T-helper 2 cell treated with Interferon-gamma antibody and Interleukin-4, amounts not matched to agents 5 μg/mL and 100 μg/mL, for 36 hours (primary cell): ENCODE measurements around the gene AAMDC.
"Not testable (repeated sequence)": the region's sequence is repeated elsewhere in the genome, so short reads cannot be mapped to it uniquely, and the experiment has no call there.

Experiments
- DNase-seq: peaks from one replicate; pipeline ENCODE4 v3.0.0; 2021; ENCODE audit warnings: low spot score
- H3K27ac Mint-ChIP-seq: one replicate; pipeline ENCODE4 v1.8.0; 2021; ENCODE audit warnings: mild to moderate bottlenecking, mixed read lengths
- H3K27me3 Mint-ChIP-seq: one replicate; pipeline ENCODE4 v1.8.0; 2021; ENCODE audit warnings: low read depth, mixed read lengths
- H3K36me3 Mint-ChIP-seq: one replicate; pipeline ENCODE4 v1.8.0; 2021; ENCODE audit warnings: low read depth, mixed read lengths
- H3K4me1 Mint-ChIP-seq: one replicate; pipeline ENCODE4 v1.8.0; 2021; ENCODE audit warnings: low read depth, mixed read lengths
- H3K4me3 Mint-ChIP-seq: one replicate; pipeline ENCODE4 v1.8.0; 2022; ENCODE audit warnings: mild to moderate bottlenecking, moderate library complexity, mixed read lengths
- H3K9me3 Mint-ChIP-seq: one replicate; pipeline ENCODE4 v1.8.0; 2021; ENCODE audit warnings: mixed read lengths

Gene AAMDC

DNA sequence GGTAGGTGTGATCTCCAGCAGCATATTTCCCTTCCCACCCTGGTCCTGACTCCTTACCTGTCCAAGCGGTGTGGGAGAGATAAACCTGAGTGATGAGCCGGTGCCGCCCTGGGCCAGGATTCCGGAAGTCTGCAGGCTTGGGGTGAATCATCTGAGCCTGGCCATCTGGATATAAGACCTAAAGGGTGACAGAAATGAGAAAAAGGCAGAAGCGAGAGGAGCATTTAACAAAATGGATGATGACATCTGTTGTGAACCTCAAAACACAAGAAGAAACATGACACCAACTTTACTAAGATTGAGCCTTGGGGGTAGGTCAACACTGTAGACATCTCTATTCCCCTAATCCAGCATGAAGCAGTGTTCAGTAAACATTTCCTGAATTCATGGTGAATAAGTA is 62.8 kb downstream of the AAMDC start:
- no peak for DNase-seq
- H3K4me1 Mint-ChIP-seq: peaks cover 10% of the 10 kb centered on the region
- H3K4me3 Mint-ChIP-seq: no peak overlapping the region
- no peaks in the 10 kb centered on the region for H3K27me3 Mint-ChIP-seq
- H3K9me3 Mint-ChIP-seq: no peaks in the 10 kb centered on the region
- H3K36me3 Mint-ChIP-seq: peaks cover 34% of the 10 kb centered on the region
- no peak overlapping the region for H3K27ac Mint-ChIP-seq

DNA sequence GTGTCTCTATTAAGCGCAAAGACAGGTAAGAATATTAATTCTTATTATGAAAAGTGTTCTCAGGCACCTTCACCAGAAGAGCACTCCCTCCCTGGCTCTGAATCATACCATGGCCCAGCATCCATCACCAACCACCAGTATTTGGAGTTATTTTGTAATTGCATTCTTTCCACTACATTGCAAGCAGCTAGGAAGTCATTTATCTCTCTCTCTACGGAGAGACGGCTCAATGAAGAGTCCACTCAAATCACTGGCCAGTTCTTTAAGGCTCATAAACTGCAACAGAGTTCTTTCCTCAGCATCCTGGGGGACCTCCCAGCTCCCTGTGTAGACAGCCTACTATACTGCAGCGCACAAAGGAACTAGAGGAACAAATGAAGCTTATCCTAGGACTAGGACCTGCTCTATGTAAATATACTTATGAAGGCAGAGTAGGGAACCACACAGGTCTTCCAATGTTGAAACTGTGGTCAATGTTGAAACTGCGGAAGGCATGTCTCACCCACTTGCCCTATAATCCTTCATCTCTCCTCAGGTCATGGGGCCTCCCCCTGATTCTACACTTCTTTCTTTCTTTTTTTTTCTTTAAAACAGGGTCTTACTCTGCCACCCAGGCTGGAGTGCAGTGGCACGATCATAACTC is 63.4 kb downstream of the AAMDC start:
- H3K9me3 Mint-ChIP-seq: no peaks in the 10 kb centered on the region
- peaks cover 7% of the 10 kb centered on the region for H3K4me1 Mint-ChIP-seq
- no peak overlapping the region for H3K4me3 Mint-ChIP-seq
- no peak overlapping the region for H3K27ac Mint-ChIP-seq
- H3K36me3 Mint-ChIP-seq: peaks cover 34% of the 10 kb centered on the region
- no peak for DNase-seq
- no peaks in the 10 kb centered on the region for H3K27me3 Mint-ChIP-seq

DNA sequence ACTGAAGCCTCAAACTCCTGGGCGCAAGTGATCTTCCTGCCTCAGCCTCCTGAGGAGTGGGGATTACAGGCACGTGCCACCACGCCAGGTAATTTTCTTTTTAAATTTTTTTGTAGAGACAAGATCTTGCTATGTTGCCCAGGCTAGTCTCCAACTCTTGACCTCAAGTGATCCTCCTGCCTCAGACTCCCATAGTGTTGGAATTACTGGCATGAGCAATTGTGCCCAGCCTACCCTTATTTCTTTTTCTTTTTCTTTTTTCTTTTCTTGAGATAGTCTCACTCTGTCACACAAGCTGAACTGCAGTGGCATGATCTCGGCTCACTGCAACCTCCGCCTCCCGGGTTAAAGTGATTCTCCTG is 63.9 kb downstream of the AAMDC start:
- H3K4me1 Mint-ChIP-seq: peaks cover 2% of the 10 kb centered on the region
- H3K27ac Mint-ChIP-seq: no peak overlapping the region
- H3K9me3 Mint-ChIP-seq: no peaks in the 10 kb centered on the region
- peaks cover 35% of the 10 kb centered on the region for H3K36me3 Mint-ChIP-seq
- H3K4me3 Mint-ChIP-seq: no peak overlapping the region
- no peaks in the 10 kb centered on the region for H3K27me3 Mint-ChIP-seq
- no peak for DNase-seq

DNA sequence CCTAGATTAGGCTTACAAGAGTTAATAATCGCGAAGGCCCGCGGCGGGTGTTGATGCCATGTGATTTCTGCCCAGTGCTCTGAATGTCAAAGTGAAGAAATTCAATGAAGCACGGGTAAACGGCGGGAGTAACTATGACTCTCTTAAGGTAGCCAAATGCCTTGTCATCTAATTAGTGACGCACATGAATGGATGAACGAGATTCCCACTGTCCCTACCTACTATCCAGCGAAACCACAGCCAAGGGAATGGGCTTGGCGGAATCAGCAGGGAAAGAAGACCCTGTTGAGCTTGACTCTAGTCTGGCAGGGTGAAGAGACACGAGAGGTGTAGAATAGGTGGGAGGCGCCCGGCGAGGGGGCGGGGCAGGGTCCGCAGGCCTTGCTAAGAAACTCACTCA is 65.5 kb downstream of the AAMDC start:
- DNase-seq: no peak
- Mint-ChIP-seq H3K4me3 (no peak overlapping the region), H3K27me3 (no peaks in the 10 kb centered on the region), H3K4me1 (no peaks in the 10 kb centered on the region), H3K27ac (no peak overlapping the region), H3K36me3 (peaks cover 42% of the 10 kb centered on the region), H3K9me3 (no peaks in the 10 kb centered on the region)

DNA sequence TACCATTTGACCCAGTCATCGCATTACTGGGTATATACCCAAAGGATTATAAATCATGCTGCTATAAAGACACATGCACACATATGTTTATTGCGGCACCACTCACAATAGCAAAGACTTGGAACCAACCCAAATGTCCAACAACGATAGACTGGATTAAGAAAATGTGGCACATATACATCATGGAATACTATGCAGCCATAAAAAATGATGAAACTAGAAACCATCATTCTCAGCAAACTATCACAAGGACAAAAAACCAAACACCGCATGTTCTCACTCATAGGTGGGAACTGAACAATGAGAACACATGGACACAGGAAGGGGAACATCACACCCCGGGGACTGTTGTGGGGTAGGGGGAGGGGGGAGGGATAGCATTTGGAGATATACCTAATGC is 68.1 kb downstream of the AAMDC start:
- H3K27me3 Mint-ChIP-seq, H3K4me3 Mint-ChIP-seq, H3K9me3 Mint-ChIP-seq, H3K4me1 Mint-ChIP-seq, H3K27ac Mint-ChIP-seq, DNase-seq: not testable (repeated sequence)
- peaks cover 40% of the 10 kb centered on the region for H3K36me3 Mint-ChIP-seq

DNA sequence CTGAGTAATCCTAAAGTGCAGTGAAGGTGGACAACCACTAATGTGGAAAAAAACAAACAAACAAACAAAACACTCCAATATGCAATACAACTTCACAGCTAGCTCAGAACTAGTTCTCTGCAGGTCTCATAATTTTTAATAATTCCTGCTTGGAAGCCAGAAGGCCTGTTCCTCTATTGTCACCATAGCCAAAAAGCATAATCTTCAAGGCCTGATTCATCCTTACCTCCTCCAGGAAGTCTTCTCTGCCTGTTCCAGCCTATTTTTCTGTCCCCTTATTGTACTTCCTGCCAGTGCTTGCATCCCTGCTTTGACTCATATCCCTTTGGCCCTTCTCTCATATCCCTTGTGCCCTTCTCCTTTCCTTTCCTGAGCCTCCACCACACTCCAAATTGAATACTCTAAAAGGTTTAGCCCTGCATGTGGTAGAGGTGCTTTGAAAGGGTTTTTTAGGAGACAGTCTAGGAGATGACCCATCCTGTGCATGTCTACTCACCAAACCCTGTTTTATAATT is 69.2 kb downstream of the AAMDC start:
- not testable (repeated sequence) for H3K9me3 Mint-ChIP-seq, H3K27me3 Mint-ChIP-seq, H3K4me1 Mint-ChIP-seq, DNase-seq, H3K4me3 Mint-ChIP-seq, H3K27ac Mint-ChIP-seq
- H3K36me3 Mint-ChIP-seq: peaks cover 40% of the 10 kb centered on the region

DNA sequence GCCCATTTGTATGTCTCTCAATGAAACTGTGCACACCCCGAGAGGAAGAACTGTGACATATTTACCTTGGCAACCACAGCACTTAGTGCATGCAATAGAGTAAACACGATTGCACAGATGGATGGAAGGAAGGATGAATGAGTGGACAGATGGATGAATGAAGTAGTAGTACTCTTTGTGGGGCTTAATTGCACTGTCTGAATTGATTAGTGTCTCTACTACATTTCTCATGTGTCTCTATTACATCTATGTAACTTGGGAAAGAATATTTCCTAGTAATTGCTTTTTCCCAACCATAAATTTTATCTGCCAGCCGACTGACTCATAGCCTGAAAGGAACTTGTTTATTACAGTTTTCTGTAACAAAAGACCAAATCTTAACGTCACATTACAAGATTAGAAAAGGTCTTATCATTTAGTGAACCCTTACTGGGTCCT is 69.7 kb downstream of the AAMDC start:
- DNase-seq, H3K27ac Mint-ChIP-seq, H3K27me3 Mint-ChIP-seq, H3K9me3 Mint-ChIP-seq, H3K4me3 Mint-ChIP-seq, H3K4me1 Mint-ChIP-seq: not testable (repeated sequence)
- H3K36me3 Mint-ChIP-seq: peaks cover 37% of the 10 kb centered on the region

DNA sequence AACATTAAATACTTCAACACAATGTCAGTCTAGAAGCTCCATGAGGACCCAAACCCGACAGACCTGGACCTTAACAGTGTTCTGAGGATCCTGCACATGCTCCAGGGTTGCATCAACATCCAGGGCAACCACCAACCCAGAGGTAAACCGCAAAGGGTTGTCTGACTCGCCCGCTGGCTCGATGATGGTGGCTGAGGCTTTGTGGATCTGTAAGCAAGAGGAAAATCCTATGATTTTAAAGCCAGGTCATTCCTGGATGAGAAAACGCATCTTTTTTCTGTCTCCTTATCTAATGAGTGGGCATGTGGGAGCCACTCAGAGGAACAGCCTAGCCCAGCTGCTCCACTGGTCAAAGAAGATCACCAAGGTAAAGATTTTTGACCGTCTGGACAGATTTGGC is 70.3 kb downstream of the AAMDC start:
- H3K4me1 Mint-ChIP-seq, H3K27me3 Mint-ChIP-seq, DNase-seq, H3K4me3 Mint-ChIP-seq, H3K9me3 Mint-ChIP-seq, H3K27ac Mint-ChIP-seq: not testable (repeated sequence)
- H3K36me3 Mint-ChIP-seq: peaks cover 32% of the 10 kb centered on the region

DNA sequence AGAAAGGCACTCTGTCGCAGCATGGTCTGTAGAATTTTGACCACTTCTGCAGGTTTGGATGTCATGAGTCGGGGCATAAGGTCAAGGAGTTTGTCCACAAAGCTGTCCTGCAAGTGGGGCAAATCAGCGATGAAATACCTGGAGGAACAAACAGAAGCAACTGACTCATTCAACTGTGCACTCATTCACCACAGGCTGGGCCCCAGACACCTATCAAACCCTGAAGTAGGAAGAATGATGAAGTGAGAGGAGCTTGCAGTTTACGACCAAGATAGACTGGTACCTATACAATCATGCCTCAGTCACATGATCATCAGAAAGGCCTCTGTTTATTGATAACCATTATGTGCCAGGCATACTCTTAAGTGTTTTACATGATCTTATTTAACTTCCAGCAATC is 70.8 kb downstream of the AAMDC start:
- H3K4me3 Mint-ChIP-seq, H3K27ac Mint-ChIP-seq, H3K9me3 Mint-ChIP-seq, H3K4me1 Mint-ChIP-seq, H3K27me3 Mint-ChIP-seq, DNase-seq: not testable (repeated sequence)
- H3K36me3 Mint-ChIP-seq: peaks cover 32% of the 10 kb centered on the region

DNA sequence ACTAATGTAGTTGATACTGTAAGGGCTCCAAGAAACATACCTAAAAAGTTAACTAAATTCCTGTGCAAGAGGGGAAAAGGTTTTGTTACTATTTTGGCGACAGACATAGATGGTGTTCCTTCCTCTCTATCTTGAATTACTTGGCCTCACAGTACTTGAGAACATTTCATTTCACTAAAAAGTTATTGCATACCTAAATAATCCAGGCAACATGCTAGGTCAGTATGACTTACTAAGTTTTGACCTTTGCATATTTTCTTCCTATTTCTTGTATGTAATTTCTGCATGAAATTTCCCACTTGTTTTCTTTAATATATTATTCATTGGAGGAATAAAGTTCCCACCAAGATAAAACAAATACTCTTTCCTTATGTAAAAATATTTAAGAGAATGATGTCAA is 74.0 kb downstream of the AAMDC start:
- DNase-seq, H3K4me3 Mint-ChIP-seq, H3K27ac Mint-ChIP-seq, H3K4me1 Mint-ChIP-seq, H3K27me3 Mint-ChIP-seq, H3K9me3 Mint-ChIP-seq: not testable (repeated sequence)
- H3K36me3 Mint-ChIP-seq: peaks cover 21% of the 10 kb centered on the region

DNA sequence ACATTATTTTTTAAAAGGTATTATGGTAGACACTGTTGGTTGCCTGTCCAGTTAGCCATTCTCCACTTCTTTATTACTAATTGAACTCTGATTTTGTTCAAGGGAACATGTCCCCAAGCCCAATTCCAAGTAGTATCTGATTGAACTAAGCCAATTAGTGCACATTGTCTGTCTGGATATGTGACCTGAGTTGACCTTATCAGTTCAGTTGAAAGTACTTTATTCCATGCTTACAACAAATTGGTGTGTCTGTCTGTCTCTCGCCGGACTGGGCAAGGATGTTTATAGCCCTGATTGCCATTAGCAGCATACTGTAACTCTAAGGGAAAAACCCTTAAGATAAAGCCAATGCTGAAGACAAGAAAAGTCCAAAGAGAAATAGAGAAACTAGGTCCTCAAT is 87.9 kb downstream of the AAMDC start:
- Mint-ChIP-seq H3K36me3 (peaks cover 23% of the 10 kb centered on the region), H3K27ac (no peak overlapping the region), H3K27me3 (no peaks in the 10 kb centered on the region), H3K4me1 (no peaks in the 10 kb centered on the region), H3K9me3 (no peaks in the 10 kb centered on the region), H3K4me3 (no peak overlapping the region)
- no peak for DNase-seq

DNA sequence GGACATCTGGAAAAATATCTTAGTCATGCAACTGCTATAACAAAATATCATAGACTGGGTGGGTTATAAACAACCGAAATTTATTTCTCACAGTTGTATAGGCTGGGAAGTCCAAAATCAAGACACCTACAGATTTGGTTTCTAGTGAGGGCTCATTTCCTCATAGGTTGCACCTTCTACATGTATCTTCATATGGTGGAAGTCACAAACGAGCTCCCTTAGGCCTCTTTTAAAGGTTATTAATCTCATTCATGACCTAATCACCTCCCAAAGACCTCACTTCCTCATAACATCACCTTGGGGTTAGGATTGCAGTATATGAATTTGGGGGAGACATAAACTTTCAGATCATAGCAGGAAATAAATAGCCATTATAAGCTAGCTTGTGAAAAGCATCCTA is 88.3 kb downstream of the AAMDC start:
- Mint-ChIP-seq H3K27ac (no peak overlapping the region), H3K27me3 (no peaks in the 10 kb centered on the region), H3K9me3 (no peaks in the 10 kb centered on the region), H3K4me3 (no peak overlapping the region), H3K4me1 (no peaks in the 10 kb centered on the region), H3K36me3 (peaks cover 24% of the 10 kb centered on the region)
- no peak for DNase-seq

DNA sequence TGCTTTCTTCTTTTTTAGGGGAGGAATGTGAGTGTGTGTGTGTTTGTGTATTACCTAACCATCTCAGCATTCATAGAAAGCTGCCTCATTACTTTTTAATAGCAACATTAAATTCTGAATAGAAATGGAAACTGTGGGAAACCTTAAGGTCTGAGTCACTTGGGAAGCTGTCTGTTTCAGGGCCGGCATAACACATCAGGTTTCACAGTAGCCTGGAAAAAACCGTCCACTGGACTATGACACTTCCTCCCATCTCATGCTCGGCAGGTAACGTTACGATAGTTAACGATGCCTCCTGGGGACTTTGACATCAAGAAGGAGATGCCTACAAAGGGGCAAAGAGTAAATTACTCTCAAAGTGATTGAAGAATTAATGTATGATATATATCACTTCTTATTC is 89.9 kb downstream of the AAMDC start:
- H3K27ac Mint-ChIP-seq, H3K27me3 Mint-ChIP-seq, H3K4me1 Mint-ChIP-seq, DNase-seq, H3K4me3 Mint-ChIP-seq, H3K9me3 Mint-ChIP-seq: not testable (repeated sequence)
- H3K36me3 Mint-ChIP-seq: peaks cover 25% of the 10 kb centered on the region

DNA sequence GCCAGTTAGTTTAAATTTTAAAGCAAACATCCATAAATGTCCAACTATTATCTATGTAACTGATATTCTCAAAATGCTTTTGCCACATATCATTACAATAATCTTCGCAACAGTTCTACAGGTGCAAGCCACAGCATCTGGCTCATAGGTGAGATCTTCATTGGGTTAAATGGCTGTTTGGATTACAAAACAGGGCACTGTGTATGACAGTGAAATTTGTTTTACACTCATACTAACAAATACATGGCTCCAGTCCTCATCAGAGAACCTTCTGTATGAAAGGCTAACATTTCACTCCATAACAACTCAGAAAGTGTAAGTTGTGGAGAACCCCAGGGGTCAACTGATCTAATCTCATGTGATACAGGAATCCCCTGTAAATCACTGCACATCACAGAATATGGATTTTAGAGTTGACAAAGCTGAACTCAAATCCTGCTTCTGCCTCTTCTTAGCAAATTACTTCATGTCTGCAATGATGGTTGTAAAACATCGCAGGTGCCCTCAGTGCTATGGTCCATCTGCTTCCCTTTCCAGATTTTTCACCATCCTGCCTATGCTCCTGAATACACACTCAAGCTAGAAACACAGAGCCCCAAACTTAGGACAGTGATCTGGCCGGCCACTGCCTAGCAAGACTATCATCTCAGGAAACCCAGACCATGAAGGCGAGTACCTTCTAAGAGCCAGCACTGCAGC is 92.8 kb downstream of the AAMDC start:
- H3K36me3 Mint-ChIP-seq: peaks cover 29% of the 10 kb centered on the region
- DNase-seq, H3K9me3 Mint-ChIP-seq, H3K27me3 Mint-ChIP-seq, H3K4me1 Mint-ChIP-seq, H3K4me3 Mint-ChIP-seq, H3K27ac Mint-ChIP-seq: not testable (repeated sequence)

DNA sequence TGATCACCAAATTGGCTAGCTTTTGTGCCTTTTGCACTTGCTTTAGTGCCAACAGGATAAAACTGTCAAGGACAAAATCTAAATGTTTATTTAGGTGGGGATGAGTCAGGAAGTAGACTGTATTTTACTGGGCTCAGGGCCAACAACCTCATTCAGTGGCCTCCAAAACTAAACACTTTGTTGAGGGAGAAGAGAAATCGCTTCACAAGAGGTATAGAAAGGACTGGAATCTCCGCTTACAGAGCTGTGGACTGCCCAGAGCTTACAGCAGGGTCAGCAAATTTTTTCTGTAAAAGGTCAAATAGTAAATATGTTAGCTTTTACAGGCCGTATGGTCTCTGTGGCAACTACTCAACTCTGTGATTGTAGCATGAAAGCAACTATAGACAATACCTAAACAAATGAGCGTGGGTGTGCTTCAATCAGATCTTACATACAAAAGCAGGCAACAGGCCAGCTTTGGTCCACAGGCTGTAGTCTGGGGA is 93.4 kb downstream of the AAMDC start:
- not testable (repeated sequence) for DNase-seq, H3K27me3 Mint-ChIP-seq, H3K9me3 Mint-ChIP-seq, H3K27ac Mint-ChIP-seq, H3K4me1 Mint-ChIP-seq, H3K4me3 Mint-ChIP-seq
- peaks cover 31% of the 10 kb centered on the region for H3K36me3 Mint-ChIP-seq
